SK-N-SH (cell line): Measurements from ENCODE around the gene RRH. TPM values are rescaled to one million over a fixed set of nuclear protein-coding genes. Genes with fewer than 3 reads are reported as not detected.

Source experiments
- CTCF ChIA-PET: fragments of 300-600, 350-600 bp; formaldehyde crosslinking; extraction: SDS; loops from one replicate; lab custom pipeline; 2021; lab: Yijun Ruan, JAX
- POLR2A ChIA-PET: fragments of 350-600 bp; sonication (Branson Sonifier 250); formaldehyde crosslinking; extraction: SDS; loops from one replicate; lab custom pipeline; 2020; ENCODE audit warnings: antibody characterized with exemption, inconsistent platforms; lab: Yijun Ruan, JAX
- DNase-seq: peaks from one replicate; pipeline ENCODE4 v3.0.0; 2012
- H2AFZ ChIP-seq: fragments of 200-600 bp; sonication (generic); 2 replicates; pipeline ENCODE4 v1.8.1; 2016; ENCODE audit warnings: antibody characterized with exemption, mild to moderate bottlenecking, low read depth
- H3F3A ChIP-seq: fragments of 200-600 bp; sonication (generic); replicated peaks from 2 replicates; pipeline ENCODE3; 2016; ENCODE audit warnings: antibody characterized with exemption, mild to moderate bottlenecking; ENCODE audit not compliant: insufficient read depth
- H3K27ac ChIP-seq, 2 experiments: fragments of 200-500 bp in 1 of 2; fragments of 200-600 bp in 1 of 2; sonication (Bioruptor generic) in 1 of 2; sonication (generic), shearing (Covaris generic) in 1 of 2; 2 replicates each; pipeline versions ENCODE4 v1.5.1 to v1.6.1; 2014 to 2016; ENCODE audit warnings: low read depth in 2 of 2, inconsistent platforms in 1 of 2, low read length in 1 of 2, mild to moderate bottlenecking in 1 of 2, mixed read lengths in 1 of 2
- H3K27me3 ChIP-seq: fragments of 200-600 bp; sonication (generic), shearing (Covaris generic); 2 replicates; pipeline ENCODE4 v1.6.1; 2016; ENCODE audit warnings: mixed run types; ENCODE audit not compliant: insufficient read depth
- H3K36me3 ChIP-seq, 2 experiments: fragments of 200-500 bp in 1 of 2; fragments of 200-600 bp in 1 of 2; sonication (Bioruptor generic) in 1 of 2; sonication (generic) in 1 of 2; replicated peaks in 1 of 2; 2 replicates each; pipeline versions ENCODE3 to v1.5.1; 2014 to 2016; ENCODE audit warnings: low read length in 1 of 2, mild to moderate bottlenecking in 1 of 2; ENCODE audit not compliant: insufficient read depth in 2 of 2, control insufficient read depth in 1 of 2
- H3K4me1 ChIP-seq, 2 experiments: fragments of 200-500 bp in 1 of 2; fragments of 200-600 bp in 1 of 2; sonication (Bioruptor generic) in 1 of 2; sonication (generic), shearing (Covaris generic) in 1 of 2; 2 replicates each; pipeline versions ENCODE4 v1.5.1 to v1.6.1; 2014 to 2016; ENCODE audit warnings: low read depth in 1 of 2, low read length in 1 of 2, mixed run types in 1 of 2; ENCODE audit not compliant: insufficient read depth in 2 of 2, control insufficient read depth in 1 of 2
- H3K4me2 ChIP-seq: fragments of 200-600 bp; sonication (generic), shearing (Covaris generic); 2 replicates; pipeline ENCODE4 v1.6.1; 2017; ENCODE audit warnings: mixed run types
- H3K4me3 ChIP-seq, 2 experiments: fragments of 200-500 bp in 1 of 2; fragments of 200-600 bp in 1 of 2; sonication (Bioruptor generic) in 1 of 2; sonication (generic), shearing (Covaris generic) in 1 of 2; 2 replicates each; pipeline versions ENCODE4 v1.5.1 to v1.8.1; 2014 to 2016; ENCODE audit warnings: low read depth in 2 of 2, inconsistent platforms in 1 of 2, low read length in 1 of 2, mild to moderate bottlenecking in 1 of 2, mixed read lengths in 1 of 2, moderate library complexity in 1 of 2
- H3K79me2 ChIP-seq: fragments of 200-600 bp; sonication (generic); 2 replicates; pipeline ENCODE4 v1.8.1; 2017; ENCODE audit warnings: mild to moderate bottlenecking; ENCODE audit not compliant: insufficient read depth
- H3K9ac ChIP-seq: fragments of 200-600 bp; sonication (generic); 2 replicates; pipeline ENCODE4 v1.6.1; 2017; ENCODE audit warnings: mixed run types
- H3K9me2 ChIP-seq: fragments of 200-600 bp; sonication (generic); 2 replicates; pipeline ENCODE4 v1.6.1; 2017; ENCODE audit warnings: mixed run types
- H3K9me3 ChIP-seq: fragments of 200-600 bp; sonication (generic); 2 replicates; pipeline ENCODE4 v1.6.1; 2017; ENCODE audit warnings: mixed run types, mild to moderate bottlenecking, moderate library complexity
- H4K20me1 ChIP-seq: fragments of 200-600 bp; sonication (generic); 2 replicates; pipeline ENCODE4 v1.6.1; 2017; ENCODE audit warnings: mild to moderate bottlenecking, mixed run types; ENCODE audit not compliant: insufficient read depth
- ELF1 ChIP-seq: IDR thresholded peaks from 2 replicates; pipeline ENCODE4 v1.4.0; 2012
- FOSL2 ChIP-seq: IDR thresholded peaks from 2 replicates; pipeline ENCODE4 v1.4.0; 2012; ENCODE audit warnings: low read depth, mild to moderate bottlenecking, moderate library complexity, borderline replicate concordance
- FOXJ3 ChIP-seq: sonication (generic); formaldehyde crosslinking; IDR thresholded peaks from 2 replicates; pipeline ENCODE4 v1.5.1; 2020; ENCODE audit warnings: mild to moderate bottlenecking, missing genetic modification reagents
- JUND ChIP-seq: IDR thresholded peaks from 2 replicates; pipeline ENCODE4 v1.4.0; 2012
- MEF2A ChIP-seq: IDR thresholded peaks from 2 replicates; pipeline ENCODE4 v1.4.0; 2012; ENCODE audit warnings: low read depth, borderline replicate concordance
- MXI1 ChIP-seq: IDR thresholded peaks from 2 replicates; pipeline ENCODE4 v1.6.1; 2012; ENCODE audit warnings: mild to moderate bottlenecking, low read depth, low read length, improper control_type of control experiment
- NFIC ChIP-seq: IDR thresholded peaks from 2 replicates; pipeline ENCODE4 v1.4.0; 2012; ENCODE audit warnings: borderline replicate concordance
- NRF1 ChIP-seq: IDR thresholded peaks from 2 replicates; pipeline ENCODE4 v1.6.1; 2012; ENCODE audit warnings: low read depth, mild to moderate bottlenecking, low read length
- POLR2AphosphoS5 ChIP-seq: IDR thresholded peaks from 2 replicates; pipeline ENCODE4 v1.6.1; 2012; ENCODE audit warnings: low read depth, low read length
- RCOR1 ChIP-seq: fragments of 150-350 bp; IDR thresholded peaks from 2 replicates; pipeline ENCODE4 v1.6.1; 2017; ENCODE audit warnings: antibody characterized with exemption, low read length
- RXRA ChIP-seq: IDR thresholded peaks from 2 replicates; pipeline ENCODE4 v1.4.0; 2012; ENCODE audit warnings: low read depth, mild to moderate bottlenecking, borderline replicate concordance
- SMC3 ChIP-seq: IDR thresholded peaks from 2 replicates; pipeline ENCODE4 v1.6.1; 2012; ENCODE audit warnings: low read depth, low read length, improper control_type of control experiment
- TAF1 ChIP-seq: IDR thresholded peaks from 2 replicates; pipeline ENCODE4 v1.6.1; 2012; ENCODE audit warnings: low read depth, mild to moderate bottlenecking, low read length, moderate library complexity, borderline replicate concordance
- TEAD4 ChIP-seq: IDR thresholded peaks from 2 replicates; pipeline ENCODE4 v1.4.0; 2012; ENCODE audit warnings: mild to moderate bottlenecking, borderline replicate concordance; ENCODE audit not compliant: insufficient read depth
- YY1 ChIP-seq: IDR thresholded peaks from 2 replicates; pipeline ENCODE4 v1.4.0; 2012; ENCODE audit warnings: low read depth, mild to moderate bottlenecking
- WGBS: methylation state at CpG from one replicate; pipeline ENCODE4 v1.1.6; 2017; ENCODE audit warnings: low lambda C conversion rate; 5-methylcytosine and 5-hydroxymethylcytosine counted together
- polyA plus RNA-seq, 3 experiments: library from polyadenylated mRNA; depleted of rRNA; stranded (reverse); fragments of >200 nt; gene quantifications; 2 replicates each; pipeline ENCODE4 v1.2.3, GENCODE V29; 2012
- TF ChIP-seq, protein P1 (sequence below): fragments of 150-350 bp; IDR thresholded peaks from 2 replicates; pipeline ENCODE4 v1.6.1; 2017; ENCODE audit warnings: antibody characterized with exemption, low read length, low read depth, borderline replicate concordance
- TF ChIP-seq, protein P2 (sequence below): IDR thresholded peaks from 2 replicates; pipeline ENCODE4 v1.4.0; 2012; ENCODE audit warnings: low read depth
- TF ChIP-seq, protein P3 (sequence below): fragments of 150-350 bp; IDR thresholded peaks from 2 replicates; pipeline ENCODE4 v1.6.1; 2016; ENCODE audit warnings: mild to moderate bottlenecking, low read depth, low read length
- TF ChIP-seq, protein P4 (sequence below): IDR thresholded peaks from 2 replicates; pipeline ENCODE4; 2012
- TF ChIP-seq, protein P5 (sequence below): IDR thresholded peaks from 2 replicates; pipeline ENCODE4 v1.4.0; 2012; ENCODE audit warnings: low read depth, borderline replicate concordance

The RRH gene
- polyA plus RNA-seq, 1 of the 3 experiments (the other 2 are of a cell fraction), result 0.05 TPM

DNA sequence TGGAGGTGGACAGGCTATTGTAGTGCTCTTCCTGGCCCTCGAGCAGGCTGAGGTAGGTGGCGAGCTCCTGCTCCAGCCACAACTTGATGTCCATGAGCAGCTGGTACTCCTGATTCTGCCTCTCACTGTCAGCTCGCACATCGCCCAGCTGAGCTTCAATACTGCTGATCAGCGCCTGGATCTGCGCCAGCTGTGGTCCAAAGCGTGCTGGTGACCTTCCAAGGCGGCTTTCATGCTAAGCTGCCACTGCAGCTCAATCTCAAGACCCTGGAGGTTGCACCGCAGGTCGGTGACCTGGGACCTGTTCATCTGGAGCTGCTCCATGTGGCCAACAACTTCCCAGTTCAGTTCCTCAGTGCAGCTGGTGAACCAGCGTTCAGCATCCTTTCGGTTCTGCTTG, 51.3 kb downstream of the RRH start:
- CTCF ChIA-PET, result interaction anchor here (0.8 kb wide), 1 partner anchor 22 kb away, joined by 3 read pairs; no protein-coding TSS in a partner anchor
- H3K4me3 ChIP-seq, result no peak overlapping the region

DNA sequence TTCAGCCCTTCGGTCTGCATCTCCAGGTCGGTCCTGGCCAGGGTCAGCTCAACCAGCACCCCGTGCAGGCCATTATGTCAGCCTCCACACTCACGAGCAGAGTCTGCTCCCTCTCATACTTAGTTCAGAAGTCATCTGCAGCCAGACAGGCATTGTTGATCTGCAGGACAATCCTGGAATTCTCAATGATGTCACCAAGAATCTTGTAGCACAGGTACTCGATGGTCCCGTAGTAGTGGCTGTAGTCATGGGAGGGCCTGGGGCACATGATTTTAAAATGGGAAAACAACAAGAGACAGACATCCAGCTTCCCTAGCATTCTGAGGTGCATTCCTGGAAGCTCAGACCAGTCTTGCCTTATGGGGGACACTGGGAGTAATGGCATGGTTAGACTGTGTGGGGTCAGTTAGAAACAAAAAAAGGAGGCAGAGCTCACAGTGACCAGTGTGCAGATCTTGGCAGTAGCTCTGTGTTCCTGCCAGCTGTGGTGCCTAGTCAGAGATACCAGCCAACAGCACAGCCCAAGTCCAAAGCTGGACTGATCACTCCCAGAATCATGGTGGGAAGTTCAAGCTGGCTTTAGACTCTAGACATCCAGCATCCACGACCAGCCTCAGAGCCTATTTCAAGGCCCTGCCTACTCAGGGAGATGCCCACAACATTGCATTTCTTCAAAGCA, 52.0 kb downstream of the RRH start:
- 21% methylated on average over 7 of the region's 7 CpGs for WGBS
- ChIA-PET CTCF (interaction anchor here (0.8 kb wide), 1 partner anchor 22 kb away, joined by 3 read pairs; no protein-coding TSS in a partner anchor), POLR2A (no interaction called here)
- no peaks in the 10 kb centered on the region for H3K4me1 ChIP-seq
- no peaks in the 10 kb centered on the region for H3F3A ChIP-seq
- no peaks in the 10 kb centered on the region for H3K9me3 ChIP-seq
- H3K4me3 ChIP-seq, result no peak overlapping the region
- H3K9me2 ChIP-seq, result no peaks in the 10 kb centered on the region
- H3K36me3 ChIP-seq, result no peaks in the 10 kb centered on the region
- DNase-seq, result no peak
- H3K9ac ChIP-seq, result no peak overlapping the region
- no peak overlapping the region for H2AFZ ChIP-seq
- H4K20me1 ChIP-seq, result no peaks in the 10 kb centered on the region
- peaks cover 11% of the 10 kb centered on the region; the same call in 1 of the 2 replicates for H3K27me3 ChIP-seq
- H3K4me2 ChIP-seq, result no peak overlapping the region
- no peaks in the 10 kb centered on the region for H3K79me2 ChIP-seq
- no peak overlapping the region for H3K27ac ChIP-seq
- no peak for TF ChIP-seq NRF1
- TF ChIP-seq RCOR1, result no peak
- TF ChIP-seq, protein P1, sequence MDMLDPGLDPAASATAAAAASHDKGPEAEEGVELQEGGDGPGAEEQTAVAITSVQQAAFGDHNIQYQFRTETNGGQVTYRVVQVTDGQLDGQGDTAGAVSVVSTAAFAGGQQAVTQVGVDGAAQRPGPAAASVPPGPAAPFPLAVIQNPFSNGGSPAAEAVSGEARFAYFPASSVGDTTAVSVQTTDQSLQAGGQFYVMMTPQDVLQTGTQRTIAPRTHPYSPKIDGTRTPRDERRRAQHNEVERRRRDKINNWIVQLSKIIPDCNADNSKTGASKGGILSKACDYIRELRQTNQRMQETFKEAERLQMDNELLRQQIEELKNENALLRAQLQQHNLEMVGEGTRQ, result no peak
- TF ChIP-seq NFIC, result no peak
- no peak for TF ChIP-seq FOXJ3 (CRISPR knock-in tag)
- TF ChIP-seq, protein P2, sequence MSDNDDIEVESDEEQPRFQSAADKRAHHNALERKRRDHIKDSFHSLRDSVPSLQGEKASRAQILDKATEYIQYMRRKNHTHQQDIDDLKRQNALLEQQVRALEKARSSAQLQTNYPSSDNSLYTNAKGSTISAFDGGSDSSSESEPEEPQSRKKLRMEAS, result no peak
- no peak for TF ChIP-seq SMC3
- TF ChIP-seq MXI1, result no peak
- no peak for TF ChIP-seq TAF1
- TF ChIP-seq, protein P3, sequence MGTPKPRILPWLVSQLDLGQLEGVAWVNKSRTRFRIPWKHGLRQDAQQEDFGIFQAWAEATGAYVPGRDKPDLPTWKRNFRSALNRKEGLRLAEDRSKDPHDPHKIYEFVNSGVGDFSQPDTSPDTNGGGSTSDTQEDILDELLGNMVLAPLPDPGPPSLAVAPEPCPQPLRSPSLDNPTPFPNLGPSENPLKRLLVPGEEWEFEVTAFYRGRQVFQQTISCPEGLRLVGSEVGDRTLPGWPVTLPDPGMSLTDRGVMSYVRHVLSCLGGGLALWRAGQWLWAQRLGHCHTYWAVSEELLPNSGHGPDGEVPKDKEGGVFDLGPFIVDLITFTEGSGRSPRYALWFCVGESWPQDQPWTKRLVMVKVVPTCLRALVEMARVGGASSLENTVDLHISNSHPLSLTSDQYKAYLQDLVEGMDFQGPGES, result no peak
- no peak for TF ChIP-seq POLR2AphosphoS5
- TF ChIP-seq ELF1, result no peak
- TF ChIP-seq, protein P4, sequence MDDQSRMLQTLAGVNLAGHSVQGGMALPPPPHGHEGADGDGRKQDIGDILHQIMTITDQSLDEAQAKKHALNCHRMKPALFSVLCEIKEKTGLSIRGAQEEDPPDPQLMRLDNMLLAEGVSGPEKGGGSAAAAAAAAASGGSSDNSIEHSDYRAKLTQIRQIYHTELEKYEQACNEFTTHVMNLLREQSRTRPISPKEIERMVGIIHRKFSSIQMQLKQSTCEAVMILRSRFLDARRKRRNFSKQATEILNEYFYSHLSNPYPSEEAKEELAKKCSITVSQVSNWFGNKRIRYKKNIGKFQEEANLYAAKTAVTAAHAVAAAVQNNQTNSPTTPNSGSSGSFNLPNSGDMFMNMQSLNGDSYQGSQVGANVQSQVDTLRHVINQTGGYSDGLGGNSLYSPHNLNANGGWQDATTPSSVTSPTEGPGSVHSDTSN, result no peak
- TF ChIP-seq MEF2A, result no peak
- TF ChIP-seq FOSL2, result no peak

More for the DNA sequence above, 51.3 kb downstream of the RRH start:
- no peak for DNase-seq
- no peak overlapping the region for H3K27ac ChIP-seq
- no peaks in the 10 kb centered on the region for H3F3A ChIP-seq
- H3K4me1 ChIP-seq, result no peaks in the 10 kb centered on the region
- TF ChIP-seq RCOR1 (no peak), FOSL2 (no peak), RXRA (no peak), TEAD4 (no peak), JUND (no peak), YY1 (no peak), MEF2A (no peak)
- TF ChIP-seq, protein P4, result no peak
- TF ChIP-seq, protein P5, sequence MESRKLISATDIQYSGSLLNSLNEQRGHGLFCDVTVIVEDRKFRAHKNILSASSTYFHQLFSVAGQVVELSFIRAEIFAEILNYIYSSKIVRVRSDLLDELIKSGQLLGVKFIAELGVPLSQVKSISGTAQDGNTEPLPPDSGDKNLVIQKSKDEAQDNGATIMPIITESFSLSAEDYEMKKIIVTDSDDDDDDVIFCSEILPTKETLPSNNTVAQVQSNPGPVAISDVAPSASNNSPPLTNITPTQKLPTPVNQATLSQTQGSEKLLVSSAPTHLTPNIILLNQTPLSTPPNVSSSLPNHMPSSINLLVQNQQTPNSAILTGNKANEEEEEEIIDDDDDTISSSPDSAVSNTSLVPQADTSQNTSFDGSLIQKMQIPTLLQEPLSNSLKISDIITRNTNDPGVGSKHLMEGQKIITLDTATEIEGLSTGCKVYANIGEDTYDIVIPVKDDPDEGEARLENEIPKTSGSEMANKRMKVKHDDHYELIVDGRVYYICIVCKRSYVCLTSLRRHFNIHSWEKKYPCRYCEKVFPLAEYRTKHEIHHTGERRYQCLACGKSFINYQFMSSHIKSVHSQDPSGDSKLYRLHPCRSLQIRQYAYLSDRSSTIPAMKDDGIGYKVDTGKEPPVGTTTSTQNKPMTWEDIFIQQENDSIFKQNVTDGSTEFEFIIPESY, result no peak
- POLR2A ChIA-PET, result no interaction called here
- H3K4me2 ChIP-seq, result no peak overlapping the region
- no peak overlapping the region for H2AFZ ChIP-seq
- no peaks in the 10 kb centered on the region for H3K9me2 ChIP-seq
- no peaks in the 10 kb centered on the region for H4K20me1 ChIP-seq
- H3K9ac ChIP-seq, result no peak overlapping the region
- H3K27me3 ChIP-seq, result peaks cover 11% of the 10 kb centered on the region; the same call in 1 of the 2 replicates
- H3K36me3 ChIP-seq, result no peaks in the 10 kb centered on the region
- no peaks in the 10 kb centered on the region for H3K9me3 ChIP-seq
- WGBS, result 12% methylated on average over 11 of the region's 12 CpGs
- H3K79me2 ChIP-seq, result no peaks in the 10 kb centered on the region
